Activated naive CD4-positive, alpha-beta T cell treated with Interleukin-2 at 50 U/mL for 16 hours (primary cell): ENCODE measurements around the gene CTSC.

Source experiments
- DNase-seq: peaks from one replicate; pipeline ENCODE4 v3.0.0-alpha.2; 2020

CTSC gene

GRCh38 chr11:88315015-88315414 lies 22.5 kb downstream of the CTSC start:
- DNase-seq, result no peak

- no peak for DNase-seq
These were observed 24.1 kb downstream of the CTSC start for GRCh38 chr11:88313441-88313840.

- DNase-seq, result no peak
These were observed 24.9 kb downstream of the CTSC start for GRCh38 chr11:88312628-88313027.

GRCh38 chr11:88310246-88310645 lies 27.3 kb downstream of the CTSC start:
- no peak for DNase-seq

GRCh38 chr11:88308576-88308975 lies 29.0 kb downstream of the CTSC start:
- no peak for DNase-seq

GRCh38 chr11:88307749-88308425 lies 29.6 kb downstream of the CTSC start:
- no peak for DNase-seq

- DNase-seq, result no peak
These were observed 30.8 kb downstream of the CTSC start for GRCh38 chr11:88306785-88307184.

GRCh38 chr11:88305430-88305829 lies 32.1 kb downstream of the CTSC start:
- no peak for DNase-seq

GRCh38 chr11:88304352-88304751 lies 33.2 kb downstream of the CTSC start:
- DNase-seq, result no peak

- DNase-seq, result no peak
These were observed 34.5 kb downstream of the CTSC start for GRCh38 chr11:88303037-88303436.

GRCh38 chr11:88301488-88302140 lies 35.9 kb downstream of the CTSC start:
- peak; percentile 9 for DNase-seq

- DNase-seq, result no peak
These were observed 36.5 kb downstream of the CTSC start for GRCh38 chr11:88300888-88301487.

GRCh38 chr11:88297863-88298262 lies 39.7 kb downstream of the CTSC start:
- no peak for DNase-seq

- DNase-seq, result no peak
These were observed 40.1 kb downstream of the CTSC start for GRCh38 chr11:88297421-88297820.

- DNase-seq, result no peak
These were observed 42.5 kb downstream of the CTSC start for GRCh38 chr11:88295028-88295427.

GRCh38 chr11:88293931-88294330 lies 43.6 kb downstream of the CTSC start:
- no peak for DNase-seq

- DNase-seq, result no peak
These were observed 45.2 kb downstream of the CTSC start for GRCh38 chr11:88292171-88292843.

- no peak for DNase-seq
These were observed 49.0 kb downstream of the CTSC start for GRCh38 chr11:88288560-88288959.

GRCh38 chr11:88284336-88285050 lies 53.0 kb downstream of the CTSC start:
- no peak for DNase-seq

GRCh38 chr11:88282747-88283515 lies 54.6 kb downstream of the CTSC start:
- no peak for DNase-seq

GRCh38 chr11:88281317-88281712 lies 56.2 kb downstream of the CTSC start:
- no peak for DNase-seq

- no peak for DNase-seq
These were observed 56.7 kb downstream of the CTSC start for GRCh38 chr11:88280673-88281316.
